H9 (cell line): Measurements from ENCODE around the gene PALS1. TPM values are rescaled to one million over a fixed set of nuclear protein-coding genes. Genes with fewer than 3 reads are reported as not detected.

Source experiments
- DNase-seq: peaks from one replicate; pipeline ENCODE4 v3.0.0-alpha.2; 2017
- H2AFZ ChIP-seq: one replicate; pipeline ENCODE4 v1.6.1; 2013; ENCODE audit warnings: mild to moderate bottlenecking, low read length, control low read depth, moderate library complexity
- H2AK5ac ChIP-seq: 2 replicates; pipeline ENCODE4 v1.6.1; 2013; ENCODE audit warnings: low read length, control low read depth, mixed read lengths; ENCODE audit not compliant: insufficient read length
- H2BK120ac ChIP-seq: one replicate; pipeline ENCODE4 v1.6.1; 2013; ENCODE audit warnings: low read depth, mild to moderate bottlenecking, low read length, control low read depth, inconsistent platforms; ENCODE audit not compliant: poor library complexity, severe bottlenecking
- H2BK12ac ChIP-seq: 2 replicates; pipeline ENCODE4 v1.6.1; 2013; ENCODE audit warnings: low read length, control low read depth, mixed read lengths, low read depth; ENCODE audit not compliant: insufficient read length
- H2BK15ac ChIP-seq: 2 replicates; pipeline ENCODE4 v1.6.1; 2013; ENCODE audit warnings: low read depth, low read length, control low read depth
- H2BK20ac ChIP-seq: one replicate; pipeline ENCODE4 v1.6.1; 2013; ENCODE audit warnings: low read depth, mild to moderate bottlenecking, low read length, control low read depth, inconsistent platforms; ENCODE audit not compliant: poor library complexity, severe bottlenecking
- H2BK5ac ChIP-seq: 2 replicates; pipeline ENCODE4 v1.6.1; 2013; ENCODE audit warnings: low read length, control low read depth, mixed read lengths; ENCODE audit not compliant: insufficient read length
- H3K14ac ChIP-seq: 2 replicates; pipeline ENCODE4 v1.6.1; 2013; ENCODE audit warnings: low read length, control low read depth; ENCODE audit not compliant: insufficient read depth
- H3K18ac ChIP-seq: 2 replicates; pipeline ENCODE4 v1.6.1; 2013; ENCODE audit warnings: low read depth, mild to moderate bottlenecking, mixed read lengths, low read length, control low read depth; ENCODE audit not compliant: insufficient read length
- H3K23ac ChIP-seq: 2 replicates; pipeline ENCODE4 v1.6.1; 2013; ENCODE audit warnings: low read length, control low read depth, mixed read lengths, low read depth; ENCODE audit not compliant: insufficient read length
- H3K23me2 ChIP-seq: 2 replicates; pipeline ENCODE4 v1.6.1; 2013; ENCODE audit warnings: low read depth, mild to moderate bottlenecking, mixed read lengths, low read length, control low read depth; ENCODE audit not compliant: insufficient read length, poor library complexity, severe bottlenecking
- H3K27ac ChIP-seq: 2 replicates; pipeline ENCODE4 v1.5.1; 2013; ENCODE audit warnings: low read length, control low read depth, mixed read lengths, low read depth; ENCODE audit not compliant: insufficient read length
- H3K27me3 ChIP-seq: 2 replicates; pipeline ENCODE4 v1.6.1; 2013; ENCODE audit warnings: low read length, control low read depth, inconsistent platforms; ENCODE audit not compliant: insufficient read depth
- H3K4ac ChIP-seq: 2 replicates; pipeline ENCODE4 v1.6.1; 2013; ENCODE audit warnings: low read depth, mild to moderate bottlenecking, control low read depth, inconsistent platforms, low read length, moderate library complexity
- H3K4me1 ChIP-seq: 2 replicates; pipeline ENCODE4 v1.6.1; 2013; ENCODE audit warnings: low read length, control low read depth, inconsistent platforms; ENCODE audit not compliant: insufficient read depth
- H3K4me2 ChIP-seq: 2 replicates; pipeline ENCODE4 v1.6.1; 2013; ENCODE audit warnings: low read length, control low read depth, mixed read lengths; ENCODE audit not compliant: insufficient read length, insufficient read depth
- H3K56ac ChIP-seq: 2 replicates; pipeline ENCODE4 v1.6.1; 2013; ENCODE audit warnings: low read depth, mild to moderate bottlenecking, mixed read lengths, low read length, control low read depth; ENCODE audit not compliant: insufficient read length
- H3K79me1 ChIP-seq: 2 replicates; pipeline ENCODE4 v1.6.1; 2013; ENCODE audit warnings: low read depth, mild to moderate bottlenecking, moderate library complexity, low read length, control low read depth, inconsistent platforms; ENCODE audit not compliant: insufficient read depth, poor library complexity, severe bottlenecking
- H3K79me2 ChIP-seq: 2 replicates; pipeline ENCODE4 v1.6.1; 2013; ENCODE audit warnings: low read length, control low read depth, inconsistent platforms; ENCODE audit not compliant: insufficient read depth
- H3K9ac ChIP-seq: 2 replicates; pipeline ENCODE4 v1.6.1; 2013; ENCODE audit warnings: low read length, control low read depth, mixed read lengths; ENCODE audit not compliant: insufficient read length; ENCODE audit errors: extremely low read depth
- H3K9me3 ChIP-seq: one replicate; pipeline ENCODE4 v1.6.1; 2013; ENCODE audit warnings: low read depth, low read length, inconsistent platforms; ENCODE audit not compliant: control insufficient read depth
- H3T11ph ChIP-seq: one replicate; pipeline ENCODE4 v1.6.1; 2013; ENCODE audit warnings: mild to moderate bottlenecking, low read length, control low read depth, inconsistent platforms
- H4K20me1 ChIP-seq: one replicate; pipeline ENCODE4 v1.6.1; 2013; ENCODE audit not compliant: control insufficient read depth, insufficient read length, insufficient read depth
- H4K5ac ChIP-seq: 2 replicates; pipeline ENCODE4 v1.6.1; 2013; ENCODE audit warnings: low read depth, mild to moderate bottlenecking, mixed read lengths, low read length, control low read depth; ENCODE audit not compliant: insufficient read length
- H4K8ac ChIP-seq: replicated peaks from 2 replicates; pipeline ENCODE4 v1.6.1; 2013; ENCODE audit warnings: low read length, control low read depth, mixed read lengths, low read depth; ENCODE audit not compliant: insufficient read length
- H4K91ac ChIP-seq: 2 replicates; pipeline ENCODE4 v1.6.1; 2013; ENCODE audit warnings: low read depth, mild to moderate bottlenecking, moderate library complexity, mixed read lengths, low read length, control low read depth; ENCODE audit not compliant: insufficient read length
- H3K27ac Mint-ChIP-seq, 3 experiments: 2 replicates in 2 of 3; 3 replicates in 1 of 3; pipeline ENCODE4 v1.8.0; 2020 to 2021; ENCODE audit warnings: mixed read lengths in 3 of 3, mild to moderate bottlenecking in 1 of 3, moderate library complexity in 1 of 3
- H3K27me3 Mint-ChIP-seq: 2 replicates; pipeline ENCODE4 v1.8.0; 2021; ENCODE audit warnings: low read depth, mild to moderate bottlenecking, moderate library complexity, mixed read lengths
- H3K36me3 Mint-ChIP-seq, 3 experiments: 2 replicates in 2 of 3; 3 replicates in 1 of 3; pipeline ENCODE4 v1.8.0; 2020 to 2021; ENCODE audit warnings: low read depth in 3 of 3, mixed read lengths in 3 of 3; ENCODE audit not compliant: insufficient read depth in 1 of 3
- H3K4me1 Mint-ChIP-seq, 2 experiments: 2 replicates each; pipeline ENCODE4 v1.8.0; 2020; ENCODE audit warnings: mixed read lengths in 2 of 2
- H3K4me3 Mint-ChIP-seq, 2 experiments: 2 replicates in 1 of 2; 3 replicates in 1 of 2; pipeline ENCODE4 v1.8.0; 2020 to 2021; ENCODE audit warnings: mild to moderate bottlenecking in 2 of 2, mixed read lengths in 2 of 2, moderate library complexity in 1 of 2
- H3K9me3 Mint-ChIP-seq, 2 experiments: 2 replicates in 1 of 2; 3 replicates in 1 of 2; pipeline ENCODE4 v1.8.0; 2020; ENCODE audit warnings: mild to moderate bottlenecking in 2 of 2, mixed read lengths in 2 of 2, moderate library complexity in 1 of 2
- WGBS: extraction: QIAGEN DNeasy Blood & Tissue Kit; methylation state at CpG from one replicate; pipeline ENCODE4 v1.1.7; 2013; ENCODE audit warnings: missing lambda C conversion rate, low lambda C conversion rate, mixed read lengths; ENCODE audit not compliant: insufficient read length; ENCODE audit errors: extremely low coverage; 5-methylcytosine and 5-hydroxymethylcytosine counted together
- total RNA-seq: library from RNA; stranded (reverse); gene quantifications from 2 replicates; pipeline ENCODE4 v1.2.1, GENCODE V29; 2021
- TF ChIP-seq, protein P1 (sequence below): fragments of 200-600 bp; sonication (generic); conservative IDR thresholded peaks from 3 replicates; pipeline ENCODE4 v1.8.0; 2021; ENCODE audit warnings: antibody characterized with exemption, mild to moderate bottlenecking

PALS1 gene
- total RNA-seq, 1 experiment from 2014 or later = 18.0 TPM

- H3K27ac Mint-ChIP-seq = no peak overlapping the region
- H3K9ac ChIP-seq = no peak overlapping the region
- H3K23ac ChIP-seq = no peak overlapping the region
- no peak overlapping the region for H2BK120ac ChIP-seq
- H4K91ac ChIP-seq = no peak overlapping the region
- WGBS = no CpG with 5 or more reads among the region's 2 CpGs
- H3K14ac ChIP-seq = no peak overlapping the region
- H3K4me2 ChIP-seq = no peak overlapping the region
- TF ChIP-seq, protein P1, sequence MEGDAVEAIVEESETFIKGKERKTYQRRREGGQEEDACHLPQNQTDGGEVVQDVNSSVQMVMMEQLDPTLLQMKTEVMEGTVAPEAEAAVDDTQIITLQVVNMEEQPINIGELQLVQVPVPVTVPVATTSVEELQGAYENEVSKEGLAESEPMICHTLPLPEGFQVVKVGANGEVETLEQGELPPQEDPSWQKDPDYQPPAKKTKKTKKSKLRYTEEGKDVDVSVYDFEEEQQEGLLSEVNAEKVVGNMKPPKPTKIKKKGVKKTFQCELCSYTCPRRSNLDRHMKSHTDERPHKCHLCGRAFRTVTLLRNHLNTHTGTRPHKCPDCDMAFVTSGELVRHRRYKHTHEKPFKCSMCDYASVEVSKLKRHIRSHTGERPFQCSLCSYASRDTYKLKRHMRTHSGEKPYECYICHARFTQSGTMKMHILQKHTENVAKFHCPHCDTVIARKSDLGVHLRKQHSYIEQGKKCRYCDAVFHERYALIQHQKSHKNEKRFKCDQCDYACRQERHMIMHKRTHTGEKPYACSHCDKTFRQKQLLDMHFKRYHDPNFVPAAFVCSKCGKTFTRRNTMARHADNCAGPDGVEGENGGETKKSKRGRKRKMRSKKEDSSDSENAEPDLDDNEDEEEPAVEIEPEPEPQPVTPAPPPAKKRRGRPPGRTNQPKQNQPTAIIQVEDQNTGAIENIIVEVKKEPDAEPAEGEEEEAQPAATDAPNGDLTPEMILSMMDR = no peak
- no peak overlapping the region for H4K8ac ChIP-seq
- peaks cover 6% of the 10 kb centered on the region in 2 experiments for H3K4me1 Mint-ChIP-seq
- no peak overlapping the region for H3K18ac ChIP-seq
- no peaks in the 10 kb centered on the region for H3K79me1 ChIP-seq
- no peak overlapping the region for H4K5ac ChIP-seq
- H4K20me1 ChIP-seq = no peaks in the 10 kb centered on the region
- H2BK20ac ChIP-seq = no peak overlapping the region
- H2BK15ac ChIP-seq = no peak overlapping the region
- H3K56ac ChIP-seq = no peak overlapping the region
- no peak overlapping the region for H3K27ac ChIP-seq
- H3K9me3 ChIP-seq = no peaks in the 10 kb centered on the region
- H3K4ac ChIP-seq = no peak overlapping the region
- no peaks in the 10 kb centered on the region; the same call in 1 of the 2 replicates for H3K4me1 ChIP-seq
- no peaks in the 10 kb centered on the region for H3K36me3 Mint-ChIP-seq
- H2BK12ac ChIP-seq = no peak overlapping the region
- no peaks in the 10 kb centered on the region for H3K23me2 ChIP-seq
- H3K27me3 ChIP-seq = no peaks in the 10 kb centered on the region
- no peak overlapping the region for H2AFZ ChIP-seq
- no peak overlapping the region for H2BK5ac ChIP-seq
- H3T11ph ChIP-seq = no peak overlapping the region
- no peaks in the 10 kb centered on the region for H3K9me3 Mint-ChIP-seq
- no peak overlapping the region for H3K4me3 Mint-ChIP-seq
- no peak overlapping the region for H2AK5ac ChIP-seq
- no peaks in the 10 kb centered on the region for H3K27me3 Mint-ChIP-seq
- no peaks in the 10 kb centered on the region for H3K79me2 ChIP-seq
- DNase-seq = no peak
Observed at GRCh38 chr14:67192366-67192765, 48.9 kb upstream of the PALS1 start.
